Astrocyte (in vitro differentiated cells and primary cell): ENCODE data around the gene ELF5.

Experiments used
- EZH2 ChIP-seq: IDR thresholded peaks from 2 replicates; pipeline ENCODE4 v1.6.1; 2012; ENCODE audit warnings: mild to moderate bottlenecking, low read length, inconsistent platforms; ENCODE audit not compliant: insufficient read depth
- TF ChIP-seq, protein P1 (sequence below): IDR thresholded peaks from 2 replicates; pipeline ENCODE4 v1.5.1; 2011; ENCODE audit warnings: low read depth, mild to moderate bottlenecking, inconsistent platforms, low read length, moderate library complexity; ENCODE audit not compliant: insufficient read depth

DNA sequence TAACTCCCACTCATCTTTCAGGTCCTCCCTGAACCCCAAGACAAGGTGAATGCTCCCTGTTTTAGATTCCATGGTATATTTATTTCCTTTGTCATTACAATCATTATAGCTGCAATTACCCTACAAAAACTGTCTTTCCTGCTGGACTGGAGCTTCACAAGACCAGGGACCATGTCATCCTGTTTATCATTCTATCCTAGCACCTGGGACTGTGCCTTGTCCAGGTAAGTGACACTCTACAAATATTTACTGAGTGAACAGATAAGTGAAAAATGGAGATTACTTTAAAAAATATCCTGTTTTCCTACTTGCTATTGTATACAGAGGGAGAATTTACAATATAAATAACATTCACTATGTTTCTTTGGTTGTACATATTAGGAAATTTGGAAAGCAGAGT is 22.5 kb upstream of the ELF5 start:
- TF ChIP-seq EZH2: no peak
- TF ChIP-seq, protein P1, sequence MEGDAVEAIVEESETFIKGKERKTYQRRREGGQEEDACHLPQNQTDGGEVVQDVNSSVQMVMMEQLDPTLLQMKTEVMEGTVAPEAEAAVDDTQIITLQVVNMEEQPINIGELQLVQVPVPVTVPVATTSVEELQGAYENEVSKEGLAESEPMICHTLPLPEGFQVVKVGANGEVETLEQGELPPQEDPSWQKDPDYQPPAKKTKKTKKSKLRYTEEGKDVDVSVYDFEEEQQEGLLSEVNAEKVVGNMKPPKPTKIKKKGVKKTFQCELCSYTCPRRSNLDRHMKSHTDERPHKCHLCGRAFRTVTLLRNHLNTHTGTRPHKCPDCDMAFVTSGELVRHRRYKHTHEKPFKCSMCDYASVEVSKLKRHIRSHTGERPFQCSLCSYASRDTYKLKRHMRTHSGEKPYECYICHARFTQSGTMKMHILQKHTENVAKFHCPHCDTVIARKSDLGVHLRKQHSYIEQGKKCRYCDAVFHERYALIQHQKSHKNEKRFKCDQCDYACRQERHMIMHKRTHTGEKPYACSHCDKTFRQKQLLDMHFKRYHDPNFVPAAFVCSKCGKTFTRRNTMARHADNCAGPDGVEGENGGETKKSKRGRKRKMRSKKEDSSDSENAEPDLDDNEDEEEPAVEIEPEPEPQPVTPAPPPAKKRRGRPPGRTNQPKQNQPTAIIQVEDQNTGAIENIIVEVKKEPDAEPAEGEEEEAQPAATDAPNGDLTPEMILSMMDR: no peak
